Measurements from ENCODE around the gene RER1.

Gene RER1

DNA sequence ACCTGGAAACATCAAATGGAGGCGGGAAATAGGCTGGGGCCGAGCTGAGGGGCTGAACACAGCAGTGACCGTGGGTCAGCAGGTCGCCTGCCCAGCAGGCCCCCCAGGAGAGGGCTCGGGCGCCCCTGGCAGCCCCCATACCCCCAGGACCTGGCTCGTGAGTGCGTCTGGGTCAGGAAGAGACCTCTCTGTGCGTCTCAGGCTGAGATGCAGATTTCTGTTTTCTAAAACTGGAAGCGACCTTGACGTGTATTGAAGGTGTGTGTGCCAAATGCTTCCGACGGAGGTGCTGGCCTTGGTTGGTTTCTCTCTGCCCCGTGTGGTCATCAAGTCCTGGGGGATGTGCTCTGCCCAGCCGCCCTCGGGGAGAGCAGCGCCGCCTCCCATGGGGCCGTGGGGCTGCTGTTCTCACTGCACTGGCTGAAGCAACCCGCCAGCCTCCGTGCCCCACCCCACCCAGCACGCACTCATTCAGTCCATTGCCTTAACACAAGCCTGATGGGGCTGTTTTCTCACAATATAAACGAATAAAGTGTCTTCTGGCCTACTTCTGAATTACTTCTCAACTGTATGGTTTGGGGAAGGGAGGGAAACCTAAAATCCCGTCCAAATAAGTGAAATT, 13.4 kb downstream of the RER1 start:
- no peak for FAIRE-seq
- no peak for DNase-seq (ENCODE audit: insufficient read length, low spot score)

DNA sequence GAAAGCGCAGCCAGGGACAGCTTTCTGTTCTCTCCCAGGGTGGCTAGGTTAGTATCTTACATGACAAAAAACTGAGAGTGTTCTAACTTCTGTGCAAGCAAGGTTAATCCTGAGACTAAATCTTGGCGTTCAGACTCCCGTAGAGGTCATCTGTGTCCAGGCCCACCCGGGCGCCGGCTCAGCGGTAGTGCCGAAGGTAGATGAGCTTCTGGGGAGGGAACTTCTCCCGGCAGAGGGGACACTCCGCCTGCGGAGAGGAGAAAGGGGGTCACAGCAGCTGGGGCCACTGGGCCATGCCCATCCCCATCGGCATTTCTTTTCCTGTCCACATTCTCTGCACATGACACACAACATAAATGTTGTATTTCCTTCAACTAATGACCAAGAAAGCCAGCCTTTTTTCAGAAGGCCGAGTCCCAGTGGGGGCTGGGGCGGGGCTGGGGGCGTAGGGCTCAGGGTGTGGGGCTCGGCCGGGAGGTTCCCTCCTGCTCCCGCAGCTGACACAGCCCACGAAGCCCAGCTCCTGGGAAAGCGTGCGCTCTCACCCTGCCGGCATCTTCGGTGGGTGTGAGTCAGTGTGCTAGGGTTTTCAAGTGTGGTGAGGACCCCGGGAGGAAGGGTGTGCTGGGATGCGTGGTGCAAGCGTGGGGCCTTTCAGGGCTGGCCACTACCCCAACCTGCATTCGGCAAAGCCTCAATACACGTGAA, 14.1 kb downstream of the RER1 start:
- FAIRE-seq (no peak), DNase-seq (ENCODE audit: insufficient read length, low spot score) (no peak)

DNA sequence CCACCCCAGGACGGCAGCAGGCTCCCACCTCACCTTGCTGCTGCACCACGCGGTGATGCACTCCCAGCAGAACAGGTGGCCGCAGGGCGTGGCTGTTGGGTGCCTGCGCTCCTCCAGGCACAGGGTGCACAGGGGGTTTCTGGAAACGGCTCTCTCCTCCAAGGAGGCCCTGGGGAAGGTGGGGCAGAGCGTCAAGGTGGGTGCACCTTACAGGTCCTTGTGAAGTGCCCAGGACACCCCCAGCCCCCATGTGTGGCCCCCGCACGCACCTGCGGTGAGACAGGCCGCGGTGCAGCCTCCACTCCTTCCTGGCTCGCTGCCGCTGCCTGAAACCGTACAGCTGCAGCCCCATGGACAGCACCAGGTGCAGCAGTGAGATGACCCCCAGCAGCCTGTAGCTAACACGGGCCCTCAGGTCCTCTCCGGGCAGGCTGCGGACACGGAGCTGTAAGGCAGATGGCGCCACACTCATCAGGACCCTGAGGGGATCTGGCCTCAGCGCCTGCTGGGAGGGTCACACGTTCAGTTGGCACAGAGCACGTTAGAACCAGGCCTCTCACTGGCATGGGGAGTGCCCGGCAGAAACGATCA, 14.9 kb downstream of the RER1 start:
- FAIRE-seq (no peak), DNase-seq (ENCODE audit: insufficient read length, low spot score) (no peak)

DNA sequence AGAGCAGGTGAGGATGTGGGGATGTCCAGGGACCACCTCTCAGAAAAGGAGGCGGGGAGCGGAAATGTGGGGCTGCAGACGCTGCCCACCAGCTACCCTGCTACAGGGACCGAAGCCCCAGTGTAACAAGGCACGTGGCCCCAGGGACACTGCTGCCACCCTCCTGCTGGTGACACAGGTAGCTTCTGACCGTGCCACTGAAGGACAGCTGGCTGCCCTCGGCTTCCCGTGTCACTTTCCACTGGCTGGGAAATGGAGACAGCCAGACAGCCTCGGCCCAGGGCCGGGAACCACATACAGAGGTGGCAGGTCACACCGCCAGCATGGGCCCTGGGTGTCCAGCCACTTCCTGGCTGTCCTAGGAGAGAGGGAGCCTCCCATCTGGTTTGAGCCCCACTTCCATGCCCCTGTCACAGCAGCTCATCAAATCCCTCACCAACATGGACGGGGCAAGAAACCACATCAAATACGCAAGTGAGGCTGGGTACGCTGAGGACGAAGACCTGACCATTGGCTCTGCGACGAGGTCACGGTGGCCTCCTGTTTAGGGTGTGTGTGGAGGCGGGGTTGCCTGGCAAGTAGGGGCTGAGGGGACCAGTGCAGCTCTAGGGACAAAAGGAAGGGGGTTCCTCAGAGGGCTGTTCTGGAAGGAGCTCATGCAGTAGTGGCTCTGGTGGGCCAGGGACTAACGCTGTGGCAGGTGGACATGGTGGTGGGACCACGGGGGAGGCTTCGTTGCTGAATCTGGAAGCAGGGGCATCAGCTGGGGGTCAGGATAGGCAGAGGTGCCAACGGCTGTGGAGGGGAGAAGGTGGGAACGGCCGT, 15.7 kb downstream of the RER1 start:
- no peak for FAIRE-seq

DNA sequence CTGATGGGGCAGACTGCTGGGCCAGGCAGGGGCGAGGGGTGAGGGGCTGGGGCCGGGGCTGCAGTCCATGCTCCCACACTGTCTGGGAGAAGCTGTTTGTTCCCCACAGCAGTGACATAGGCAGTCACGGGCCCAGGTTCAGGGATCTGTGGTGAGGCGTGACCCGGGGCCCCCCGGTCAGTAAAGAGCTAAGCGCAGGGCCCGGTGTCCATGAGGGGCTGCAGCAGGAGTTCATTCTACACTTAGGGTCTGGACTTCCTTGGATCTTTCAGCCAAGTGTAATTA, 16.3 kb downstream of the RER1 start:
- FAIRE-seq (no peak), DNase-seq (ENCODE audit: insufficient read length, low spot score) (no peak)

More for the DNA sequence above, 15.7 kb downstream of the RER1 start:
- no peak for DNase-seq (ENCODE audit: insufficient read length, low spot score)

DNA sequence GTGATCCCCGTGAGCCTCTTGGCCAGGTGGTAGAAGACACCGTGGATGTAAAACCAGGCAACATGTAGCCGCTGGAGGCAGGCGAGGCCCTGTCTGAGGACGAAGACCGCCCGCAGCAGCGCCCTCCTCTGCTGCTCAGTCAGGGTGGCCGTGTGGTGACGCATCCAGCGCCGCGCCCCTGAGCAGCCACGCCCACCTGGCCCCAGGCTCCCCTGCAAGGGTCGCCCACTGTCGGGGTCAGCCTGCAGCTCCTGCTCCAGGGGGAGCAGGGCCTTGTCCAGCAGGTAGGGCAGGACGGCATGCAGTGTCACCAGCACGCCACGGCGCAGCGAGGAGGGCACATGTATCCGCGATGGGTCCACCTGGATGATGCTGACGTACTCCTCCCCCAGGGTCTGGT, 16.8 kb downstream of the RER1 start:
- FAIRE-seq = no peak
- no peak for DNase-seq (ENCODE audit: insufficient read length, low spot score)

DNA sequence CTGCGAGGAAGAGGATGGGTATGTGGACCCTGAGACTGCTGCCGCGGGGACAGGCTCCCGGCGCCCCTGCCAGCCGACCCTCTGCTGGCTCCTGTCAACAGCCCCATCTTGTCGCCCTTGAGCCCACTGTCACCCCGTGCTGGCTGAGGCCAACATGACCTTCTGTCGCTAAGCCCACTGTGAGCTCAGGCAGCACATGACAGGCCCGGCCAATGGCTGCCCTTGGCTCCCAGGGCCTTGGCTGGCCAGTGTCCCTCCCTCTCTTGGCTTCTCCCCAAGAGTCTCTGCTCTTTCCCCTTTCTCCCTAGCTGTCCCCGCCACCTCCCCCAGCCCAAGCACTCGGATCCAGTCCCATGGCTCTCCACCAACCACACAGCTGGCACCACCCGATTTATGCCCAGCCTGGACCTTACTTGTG, 17.2 kb downstream of the RER1 start:
- DNase-seq (ENCODE audit: insufficient read length, low spot score) = no peak
- no peak for FAIRE-seq

DNA sequence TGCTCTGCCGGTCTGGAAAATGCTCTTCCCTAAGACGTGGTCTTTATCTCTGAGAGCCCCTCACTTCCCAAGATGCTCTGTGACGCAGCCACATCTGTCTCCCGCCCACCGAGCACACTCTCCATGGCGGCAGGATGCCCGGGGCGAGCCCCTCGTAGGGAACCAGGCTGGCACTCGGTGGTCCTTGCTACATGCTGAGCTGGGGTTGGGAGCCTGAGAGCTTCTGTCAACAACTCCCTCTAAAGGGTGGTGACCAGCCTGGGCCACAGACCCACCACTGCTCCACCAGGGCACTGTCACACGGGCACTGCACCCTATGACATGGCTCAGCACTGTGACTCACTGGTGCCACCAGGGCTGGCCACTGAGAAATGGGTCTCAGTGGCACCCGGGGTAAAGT, 18.1 kb downstream of the RER1 start:
- no peak for FAIRE-seq
- no peak for DNase-seq (ENCODE audit: insufficient read length, low spot score)

DNA sequence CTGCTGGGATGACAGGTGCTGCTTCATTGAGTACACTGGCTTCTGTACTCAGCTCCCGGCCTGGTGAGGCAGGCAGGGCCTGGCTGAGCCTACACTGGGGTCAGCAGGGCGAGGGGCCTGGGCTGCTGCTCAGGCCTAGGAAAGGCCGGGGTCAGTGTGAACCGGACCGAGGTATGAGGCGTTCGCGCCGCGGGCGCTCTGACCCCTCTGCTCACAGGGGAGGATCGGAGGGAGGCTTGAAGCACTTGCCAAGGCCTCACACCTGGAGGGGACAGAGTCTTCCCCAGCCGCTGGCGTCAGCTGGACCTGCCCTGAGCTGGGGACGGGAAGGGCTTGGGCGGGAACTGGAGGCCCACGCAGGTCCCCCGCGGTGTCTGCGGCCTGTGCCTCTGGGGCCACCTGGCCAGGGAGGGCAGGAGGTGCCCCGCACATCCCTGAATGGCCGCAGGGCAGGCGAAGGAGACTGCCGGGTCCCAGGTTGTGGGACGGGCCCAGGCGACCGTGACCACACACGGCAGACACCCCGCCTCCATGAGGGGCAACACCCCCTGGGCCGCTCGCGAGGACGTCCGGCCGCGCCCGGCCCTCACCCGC, 20.3 kb downstream of the RER1 start:
- DNase-seq (ENCODE audit: insufficient read length, low spot score) (peak; percentile 20), FAIRE-seq (no peak)

DNA sequence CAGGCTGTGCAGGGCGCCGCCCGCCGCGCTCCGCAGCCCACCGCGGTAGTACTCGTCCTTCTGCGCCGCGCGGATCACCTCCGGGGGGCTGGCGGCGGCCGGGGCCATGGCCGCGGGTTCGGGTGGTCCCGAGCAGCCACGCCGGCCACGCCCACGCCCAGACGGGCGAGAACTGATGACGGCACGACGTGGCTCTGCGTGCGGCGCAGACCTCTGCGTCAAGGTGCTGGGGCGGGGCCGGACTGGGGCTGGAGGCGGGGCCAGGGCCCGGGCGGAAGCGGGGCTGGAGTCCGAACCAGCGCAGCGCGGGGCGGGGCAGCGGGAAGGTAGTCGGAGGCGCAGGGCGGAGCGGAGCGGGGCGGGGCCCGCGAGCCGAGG, 20.7 kb downstream of the RER1 start, which contains the start of gene PEX10:
PEX10 (minus strand) TSS at position 170 of the 378 bp plus-strand sequence; CDS start at position 108, 62 bp downstream.
- peak; percentile 88 for DNase-seq (ENCODE audit: insufficient read length, low spot score)
- peak; percentile 99 for FAIRE-seq

DNA sequence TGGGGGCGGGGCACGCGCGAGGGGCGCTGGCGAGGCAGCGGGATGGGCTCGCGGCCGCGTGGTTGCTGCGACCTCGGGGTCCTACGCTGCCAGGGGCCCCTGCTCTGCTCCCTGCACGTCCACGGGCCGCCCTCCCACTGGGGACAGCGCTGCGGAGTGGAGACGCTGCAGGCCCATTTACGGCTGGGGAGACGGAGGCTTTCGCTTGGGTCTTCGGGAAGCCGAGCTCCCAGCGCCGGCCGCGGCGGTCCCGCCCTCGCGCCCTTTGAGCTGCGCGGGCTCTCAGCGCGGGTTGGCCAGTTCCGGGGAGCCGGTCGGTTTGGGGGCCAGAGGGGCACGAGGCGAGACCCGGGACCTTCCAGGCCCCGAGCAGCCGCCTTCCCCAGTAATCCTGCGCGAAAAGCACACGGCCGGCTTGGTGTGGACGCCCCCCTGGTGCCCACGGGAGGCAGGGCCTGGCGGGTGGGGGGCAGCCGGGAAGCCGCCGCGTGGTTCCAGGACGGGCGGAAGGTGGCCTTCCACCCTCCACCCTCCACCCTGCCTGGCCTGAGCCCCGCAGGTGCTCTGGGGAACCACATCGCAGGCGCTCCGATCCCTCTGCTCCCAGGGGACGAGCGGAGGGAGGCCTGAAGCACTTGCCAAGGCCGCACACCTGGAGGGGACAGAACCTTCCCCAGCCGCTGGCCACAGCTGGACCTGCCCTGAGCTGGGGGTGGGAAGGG, 21.3 kb downstream of the RER1 start:
- FAIRE-seq = no peak

DNA sequence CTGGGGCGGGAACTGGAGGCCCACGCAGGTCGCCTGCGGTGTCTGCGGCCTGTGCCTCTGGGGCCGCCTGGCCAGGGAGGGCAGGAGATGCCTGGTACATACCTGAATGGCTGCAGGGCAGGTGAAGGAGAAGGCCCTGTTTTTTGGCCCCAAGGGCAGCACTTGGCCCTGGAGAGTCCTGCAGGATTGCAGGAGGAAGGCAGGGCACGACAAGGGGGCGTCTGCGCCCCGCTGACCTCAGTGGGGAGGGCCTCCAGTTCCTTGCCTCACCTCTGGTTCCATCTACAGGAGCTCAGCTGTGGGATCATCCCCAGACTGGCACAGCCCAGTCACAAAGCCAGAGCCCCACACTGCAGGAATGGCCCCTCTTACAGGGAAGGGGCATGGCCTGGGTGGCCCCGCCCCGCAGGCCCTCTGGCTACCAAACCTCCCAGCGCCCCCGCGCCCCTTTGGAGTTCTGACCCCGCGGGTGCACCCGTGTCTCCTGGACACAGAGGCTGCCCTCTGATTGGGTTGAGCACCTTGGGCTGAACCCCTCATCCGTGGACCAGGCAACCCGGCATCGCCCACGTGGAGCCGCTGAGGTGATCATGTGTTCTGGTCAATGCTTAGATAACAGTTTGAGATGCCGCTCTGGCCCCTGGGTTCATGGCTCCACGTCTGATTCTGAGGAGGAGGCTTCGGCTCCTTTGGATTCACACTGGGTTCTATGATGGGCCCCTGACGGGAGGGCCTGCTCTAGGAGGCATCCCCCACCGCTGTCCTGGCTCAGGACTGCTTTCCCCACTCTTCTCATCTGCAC, 22.1 kb downstream of the RER1 start:
- no peak for FAIRE-seq
- DNase-seq (ENCODE audit: insufficient read length, low spot score) = no peak

More for the DNA sequence above, 21.3 kb downstream of the RER1 start:
- DNase-seq (ENCODE audit: insufficient read length, low spot score) = no peak

DNA sequence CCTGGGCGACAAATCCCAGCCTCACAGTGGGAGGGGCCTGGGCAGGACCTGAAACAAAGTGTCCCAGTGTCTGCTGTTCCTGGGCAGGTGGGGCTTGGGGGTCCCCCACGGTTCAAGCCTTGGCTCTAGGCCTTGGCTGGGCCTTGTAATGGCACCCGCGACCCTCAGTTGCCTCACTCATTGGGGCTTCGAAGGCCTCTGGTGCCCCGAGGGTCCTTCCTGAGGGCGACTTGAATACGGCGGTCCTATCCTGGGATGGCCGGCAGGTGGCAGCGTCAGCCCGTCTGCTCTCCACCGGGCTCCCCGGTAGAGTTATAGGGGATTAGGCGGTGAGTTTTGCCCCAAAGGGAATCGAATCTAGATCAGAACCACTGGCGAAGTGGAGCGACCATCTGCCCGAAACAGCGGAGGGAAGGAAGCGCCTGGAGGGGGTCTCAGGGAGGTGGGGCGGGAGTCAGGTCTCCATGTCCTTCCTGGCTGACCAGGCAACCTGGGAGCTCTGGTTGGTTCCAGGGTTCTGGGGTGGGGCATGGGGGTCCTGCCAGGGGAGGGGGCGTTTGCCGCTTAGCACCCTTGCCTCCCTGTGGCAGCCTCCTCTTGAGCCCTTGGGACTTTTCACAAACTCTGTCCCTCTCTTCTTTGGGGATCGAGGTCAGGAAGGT, 22.8 kb downstream of the RER1 start:
- FAIRE-seq = peak; percentile 63

DNA sequence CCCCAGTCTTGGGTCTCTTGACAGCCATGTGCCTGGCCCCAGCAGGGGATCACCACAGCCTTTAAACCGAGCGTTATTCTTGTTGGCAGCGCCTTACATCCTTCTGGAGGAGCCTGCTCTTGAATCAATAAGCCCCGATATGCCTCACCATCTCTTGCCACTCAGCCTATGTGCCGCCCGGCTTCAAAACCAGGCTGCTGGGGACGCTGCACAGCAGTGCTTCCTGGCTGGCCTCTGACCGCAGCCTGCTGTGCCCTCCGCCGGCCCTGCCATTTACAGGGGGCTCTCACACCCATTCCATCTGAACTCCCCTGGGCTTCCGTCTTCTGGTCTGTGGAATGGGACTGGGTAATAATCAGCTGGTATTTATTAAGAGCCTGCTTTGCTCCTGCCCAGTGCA, 23.7 kb downstream of the RER1 start:
- FAIRE-seq (no peak), DNase-seq (ENCODE audit: insufficient read length, low spot score) (no peak)

More for the DNA sequence above, 22.8 kb downstream of the RER1 start:
- peak; percentile 73 for DNase-seq (ENCODE audit: insufficient read length, low spot score)

DNA sequence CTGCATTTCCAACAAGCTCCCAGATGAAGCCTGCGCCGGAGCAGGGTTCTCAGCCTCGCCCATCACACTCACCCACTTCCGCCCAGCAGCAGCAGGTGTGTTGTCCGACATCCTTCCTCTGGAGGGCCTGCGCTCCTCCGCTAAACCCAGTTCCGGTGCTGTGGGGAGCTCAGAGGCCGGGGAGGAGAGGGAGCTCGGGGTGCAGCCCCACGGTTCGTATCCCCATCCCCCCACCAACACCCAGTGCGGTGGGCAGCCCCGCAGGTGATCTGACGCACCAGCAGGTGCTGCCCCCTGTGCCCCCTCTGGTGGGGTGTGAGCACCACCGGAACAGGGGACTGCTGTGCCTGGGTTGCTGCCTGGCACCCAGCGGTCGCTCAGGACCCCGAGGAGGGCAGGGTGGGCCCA, 24.2 kb downstream of the RER1 start:
- DNase-seq (ENCODE audit: insufficient read length, low spot score) = no peak
- no peak for FAIRE-seq

DNA sequence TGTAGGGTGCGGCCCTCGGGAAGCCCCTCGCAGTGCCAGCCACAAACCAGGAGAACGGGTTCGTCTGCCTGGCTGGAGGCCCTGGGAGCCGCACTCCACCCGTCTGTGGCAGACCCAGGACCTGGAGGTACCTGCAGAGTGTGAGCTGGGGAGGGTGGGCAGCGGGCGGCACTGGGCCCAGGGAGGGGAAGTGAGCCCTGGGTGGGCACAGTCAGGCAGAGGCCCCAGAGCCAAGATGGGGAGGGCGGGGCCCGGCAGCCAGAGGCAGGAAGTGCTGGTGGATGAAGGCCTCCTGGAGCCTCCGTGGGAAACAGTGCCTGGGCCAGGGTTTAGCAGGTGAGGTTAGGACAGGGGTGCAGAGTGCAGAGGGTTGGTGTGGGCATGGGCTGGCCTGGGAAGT, 24.8 kb downstream of the RER1 start:
- DNase-seq (ENCODE audit: insufficient read length, low spot score) (no peak), FAIRE-seq (no peak)

DNA sequence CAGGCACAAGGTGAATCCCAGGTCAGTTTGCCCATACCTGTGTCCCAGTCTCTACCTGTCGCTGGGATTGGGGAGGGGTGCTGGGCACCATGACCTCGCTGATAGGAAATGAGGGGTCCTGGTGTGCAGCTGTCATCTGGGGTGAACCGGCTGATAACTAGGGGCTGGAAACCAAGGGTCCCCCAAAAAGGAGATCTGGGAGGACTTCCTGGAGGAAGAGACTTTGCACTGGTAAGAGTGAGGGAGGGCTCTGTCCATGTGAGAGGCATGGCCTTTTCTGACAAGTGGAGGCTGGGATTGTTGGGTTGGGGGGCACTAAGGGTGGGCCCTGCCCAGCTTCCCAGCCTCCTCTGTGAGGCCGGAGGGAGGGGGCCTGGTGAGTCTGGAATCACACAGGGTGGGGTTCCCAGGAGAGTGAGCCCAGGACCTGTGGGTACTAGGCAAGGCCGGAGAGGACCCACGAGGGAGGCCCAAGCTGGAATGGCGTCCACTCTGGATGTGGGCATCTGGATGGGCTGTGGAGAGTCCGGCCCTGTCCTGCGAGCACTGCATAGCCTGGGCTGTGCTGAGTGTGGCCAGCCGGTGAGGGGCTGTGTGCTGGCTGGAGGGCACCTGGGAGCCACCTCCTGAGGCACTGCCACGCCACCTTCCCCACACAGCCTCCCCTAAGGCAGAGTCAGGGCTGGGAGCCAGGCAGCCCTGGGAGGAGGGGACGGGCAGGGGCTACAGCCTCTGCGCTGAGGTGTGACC, 25.6 kb downstream of the RER1 start:
- FAIRE-seq (no peak), DNase-seq (ENCODE audit: insufficient read length, low spot score) (no peak)

DNA sequence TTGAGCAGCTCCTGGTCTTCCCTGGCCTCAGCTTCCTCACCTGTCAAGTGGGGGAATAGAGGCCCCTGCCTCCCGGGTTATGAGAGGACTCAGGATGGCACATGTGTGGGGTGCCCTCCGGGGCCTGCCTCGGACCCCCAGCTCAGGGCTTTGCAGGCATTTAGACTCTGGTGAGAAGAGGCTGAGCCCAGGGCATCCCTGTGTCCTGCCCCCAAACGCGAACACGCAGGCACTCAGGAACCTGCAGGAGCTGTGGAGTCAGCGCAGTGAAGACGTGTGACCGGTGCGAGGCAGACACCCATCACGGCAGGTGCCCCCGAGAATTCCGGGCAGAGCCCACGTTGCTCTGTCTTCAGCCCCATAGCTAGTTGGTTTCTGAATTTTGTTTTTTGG, 26.2 kb downstream of the RER1 start:
- DNase-seq (ENCODE audit: insufficient read length, low spot score) (no peak), FAIRE-seq (no peak)

All from HTR-8/SVneo (cell line).